Measurements from ENCODE around the gene SLC9A8. TPM values are rescaled to one million over a fixed set of nuclear protein-coding genes. Genes with fewer than 3 reads are reported as not detected.

SLC9A8 gene
- polyA plus RNA-seq, 10 donors = 3.9 to 7.1 (median 5.2) TPM

DNA sequence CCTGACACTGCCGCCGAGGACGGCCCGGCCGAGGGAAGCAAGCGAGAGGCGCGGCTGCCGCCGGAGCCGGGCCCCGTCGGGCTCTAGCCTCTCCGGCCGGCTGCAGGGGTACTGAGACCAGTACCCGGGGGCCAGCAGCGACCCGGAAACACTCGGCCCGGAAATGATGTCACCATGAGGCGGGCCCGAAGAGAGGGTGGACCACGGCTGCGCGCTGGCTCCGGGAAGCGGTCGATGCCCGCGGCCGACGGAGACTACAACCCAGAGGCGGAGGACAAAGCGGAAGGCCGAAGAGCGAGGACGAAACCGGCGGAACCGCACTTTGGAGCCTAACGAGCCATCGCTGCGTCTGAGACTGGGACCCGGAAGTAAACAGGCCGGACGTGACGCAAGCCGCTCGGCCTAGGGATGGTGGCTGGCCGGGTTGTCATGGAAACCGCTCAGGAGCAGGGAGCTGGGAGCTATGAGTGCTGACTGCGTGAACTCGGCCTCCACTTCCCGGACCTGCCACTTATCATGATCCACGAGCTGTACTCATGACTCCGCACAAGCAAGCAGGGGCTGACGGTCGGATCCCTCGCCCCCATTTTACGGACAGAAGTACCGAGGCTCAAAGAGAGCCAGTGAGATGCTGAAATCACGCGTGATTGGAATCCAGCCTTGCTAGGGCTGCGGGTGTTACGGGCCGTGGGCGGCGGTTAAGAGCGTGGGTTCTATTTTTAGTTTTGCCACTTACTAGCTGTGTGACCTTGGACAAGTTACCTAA is 102.9 kb downstream of the SLC9A8 start, which contains the start of gene SPATA2:
TSS of gene SPATA2 (minus strand) at position 150 of the 766 bp plus-strand sequence. CDS start 7,039 bp downstream, outside the sequence.
- DNase-seq = peak; percentile 93 to 98 (median 94)

DNA sequence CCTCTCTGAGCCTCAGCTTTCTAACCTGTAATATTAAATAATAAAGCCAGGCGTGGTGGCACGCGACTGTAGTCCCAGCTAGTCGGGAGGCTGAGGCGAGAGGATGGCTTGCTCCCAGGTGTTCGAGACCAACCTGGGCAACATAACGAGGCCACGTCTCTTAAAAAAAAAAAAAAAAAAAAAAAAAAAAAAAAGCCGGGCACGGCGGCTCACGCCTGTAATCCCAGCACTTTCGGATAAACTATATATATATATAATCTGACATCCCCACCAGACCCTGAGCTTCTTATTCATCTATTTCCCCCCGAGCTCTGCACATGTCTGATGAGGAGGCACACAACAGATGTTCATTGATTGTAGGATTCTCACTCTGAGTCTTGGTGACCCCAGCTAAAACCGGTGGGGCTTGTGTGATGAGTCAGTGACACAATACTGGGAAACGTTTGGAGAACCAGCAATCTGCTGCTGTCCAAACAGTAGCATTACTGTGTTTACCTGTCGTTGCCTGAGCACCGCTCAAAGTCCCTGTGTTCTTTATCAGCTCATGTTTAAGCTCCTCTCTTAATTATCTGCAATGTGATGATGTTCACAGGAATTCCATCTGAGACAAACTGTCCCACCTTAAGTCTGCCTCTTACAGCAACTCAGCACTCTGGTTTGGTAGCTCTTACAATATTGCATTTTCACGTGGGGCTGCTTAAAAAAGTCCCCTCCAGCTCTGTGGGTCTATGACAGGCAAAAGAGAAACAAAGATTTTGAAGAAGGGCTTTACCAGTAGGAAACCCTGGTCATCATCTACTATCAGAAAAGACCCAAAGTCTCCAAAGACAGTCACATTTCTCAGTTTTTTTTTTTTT is 103.7 kb downstream of the SLC9A8 start:
- DNase-seq = no peak

DNA sequence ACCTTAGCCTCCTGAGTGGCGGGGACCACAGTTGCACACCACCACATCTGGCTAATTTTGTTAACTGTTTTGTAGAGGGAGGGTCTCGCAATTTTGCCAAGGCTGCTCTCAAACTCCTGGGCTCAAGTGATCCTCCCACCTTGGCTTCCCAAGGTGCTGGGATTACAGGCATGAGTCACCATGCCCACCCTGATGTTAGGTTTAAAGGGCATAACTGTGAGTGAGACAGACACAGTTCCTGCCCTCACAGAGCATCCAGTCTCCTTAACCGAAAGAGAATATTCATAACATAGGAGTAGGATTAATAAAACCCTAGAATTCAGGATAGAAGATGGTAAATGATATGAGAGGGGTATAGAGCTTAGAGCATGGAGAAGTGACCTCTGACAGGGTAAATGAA is 105.8 kb downstream of the SLC9A8 start:
- DNase-seq = no peak

DNA sequence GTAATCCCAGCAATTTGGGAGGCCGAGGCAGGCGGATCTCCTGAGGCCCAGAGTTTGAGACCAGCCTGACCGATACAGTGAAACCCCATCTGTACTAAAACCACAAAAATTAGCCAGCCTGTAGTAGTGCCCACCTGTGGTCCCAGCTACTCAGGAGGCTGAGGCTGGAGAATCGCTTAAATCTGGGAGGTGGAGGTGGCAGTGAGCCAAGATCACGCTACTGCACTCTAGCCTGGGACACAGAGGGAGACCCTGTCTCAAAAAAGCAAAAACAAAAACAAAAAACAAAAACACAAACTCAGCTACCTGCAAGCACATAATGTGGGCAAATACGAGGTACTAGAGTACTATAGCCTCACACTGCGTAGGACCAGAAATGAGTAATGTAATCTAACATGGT is 106.4 kb downstream of the SLC9A8 start:
- no peak for DNase-seq

DNA sequence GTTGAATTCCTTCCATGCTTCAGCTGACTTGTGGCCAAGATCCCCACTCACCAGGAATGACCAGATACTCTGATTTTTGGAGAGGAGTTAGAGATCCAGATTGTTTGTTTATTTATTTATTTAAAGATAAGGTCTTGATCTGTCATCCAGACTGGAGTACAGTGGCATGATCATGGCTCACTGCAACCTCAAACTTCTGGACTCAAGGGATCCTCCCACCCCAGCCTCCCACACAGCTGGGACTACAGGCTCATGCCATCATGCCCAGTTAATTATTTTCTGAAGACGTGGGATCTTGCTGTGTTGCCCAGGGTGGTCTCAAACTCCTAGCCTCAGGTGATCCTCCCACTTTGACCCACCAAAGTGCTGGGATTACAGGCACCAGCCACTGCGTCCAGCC is 106.8 kb downstream of the SLC9A8 start:
- no peak for DNase-seq

DNA sequence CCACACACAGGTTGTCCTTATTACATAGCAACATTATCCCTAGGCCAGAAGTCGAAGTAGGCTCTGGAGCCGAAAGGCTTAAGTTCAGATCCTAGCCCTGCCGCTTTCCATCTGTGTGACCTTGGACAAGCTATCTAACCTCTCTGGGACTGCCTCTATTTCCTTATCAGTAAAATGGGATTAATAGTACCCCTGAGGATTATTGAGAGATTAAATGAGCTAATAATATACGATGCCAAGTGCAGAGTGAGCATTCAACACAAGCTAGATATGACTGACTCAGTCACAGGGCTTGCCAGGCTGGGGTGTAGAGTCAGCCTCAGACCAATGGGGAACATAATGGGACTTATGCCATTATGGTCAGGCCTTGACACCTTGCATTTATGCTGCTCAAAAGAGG is 111.6 kb downstream of the SLC9A8 start:
- no peak for DNase-seq

DNA sequence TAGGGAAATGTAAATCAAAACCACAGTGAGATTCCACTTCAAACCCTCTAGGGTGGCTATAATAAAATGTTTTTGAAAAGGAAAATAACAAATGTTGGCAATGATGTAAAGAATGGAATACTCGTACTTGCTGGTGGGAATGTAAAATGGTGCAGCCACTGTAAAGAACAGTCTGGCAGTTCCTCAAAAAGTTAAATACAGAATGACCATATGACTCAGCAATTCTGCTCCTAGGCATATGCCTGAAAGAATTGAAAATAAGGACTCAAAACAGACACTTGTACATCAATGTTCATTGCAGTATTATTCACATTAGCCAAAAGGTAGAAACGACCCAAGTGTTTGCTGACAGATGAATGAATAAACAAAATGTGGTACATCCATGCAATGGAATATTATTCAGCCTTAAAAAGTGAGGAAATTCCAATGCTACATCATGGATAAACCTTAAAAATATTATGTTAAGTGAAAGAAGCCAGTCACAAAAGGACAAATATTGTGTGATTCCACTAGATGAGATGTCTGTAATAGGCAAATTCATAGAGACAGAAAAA is 113.3 kb downstream of the SLC9A8 start:
- no peak for DNase-seq

DNA sequence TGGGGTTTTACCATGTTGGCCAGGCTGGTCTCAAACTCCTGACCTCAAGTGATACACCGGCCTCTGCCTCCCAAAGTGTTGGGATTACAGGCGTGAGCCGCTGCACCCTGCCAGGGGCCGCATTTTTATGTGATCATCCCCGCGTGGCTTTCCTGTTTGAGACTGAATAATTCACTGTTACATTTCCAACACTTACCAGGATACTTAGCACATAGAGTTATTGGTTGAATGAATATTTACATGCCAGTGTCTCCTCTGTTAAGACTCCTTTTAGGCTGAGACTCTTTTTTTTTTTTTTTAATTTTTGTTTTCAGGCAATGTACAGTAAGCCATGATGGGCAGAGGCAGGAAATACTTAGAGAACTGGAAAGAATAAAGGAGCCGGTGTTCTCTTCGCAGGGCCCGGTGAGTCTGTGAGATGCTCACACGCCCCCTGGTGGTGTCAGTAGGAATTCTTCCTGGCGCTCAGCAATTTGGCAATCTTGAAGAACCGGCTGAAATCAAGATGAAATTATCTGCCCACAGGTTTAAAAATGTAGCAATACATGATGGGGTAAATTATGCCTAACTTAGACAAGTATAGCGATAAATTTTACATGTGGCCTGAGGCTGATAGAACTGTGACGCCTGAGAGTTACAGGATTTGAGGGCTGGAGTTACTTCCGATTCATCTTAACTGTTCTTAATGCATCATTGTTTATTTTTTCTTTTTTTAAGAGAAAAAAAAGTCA is 115.9 kb downstream of the SLC9A8 start:
- DNase-seq = peak; percentile 68 to 88 (median 82)

DNA sequence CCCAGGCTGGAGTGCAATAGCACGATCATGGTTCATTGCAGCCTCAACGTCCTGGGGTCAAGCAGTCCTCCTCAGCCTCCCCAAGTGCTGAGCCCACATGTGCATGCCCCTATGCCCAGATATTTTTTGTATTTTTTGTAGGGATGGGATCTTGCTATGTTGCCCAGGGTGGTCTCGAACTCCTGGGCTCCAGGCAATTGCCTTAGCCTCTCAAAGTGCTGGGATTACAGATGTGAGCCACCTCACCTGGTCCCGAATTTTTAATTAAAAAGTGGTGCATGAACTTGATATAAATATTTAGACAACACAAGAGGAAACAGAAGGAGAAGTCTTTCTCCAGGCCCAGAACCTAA is 116.5 kb downstream of the SLC9A8 start:
- DNase-seq = no peak

DNA sequence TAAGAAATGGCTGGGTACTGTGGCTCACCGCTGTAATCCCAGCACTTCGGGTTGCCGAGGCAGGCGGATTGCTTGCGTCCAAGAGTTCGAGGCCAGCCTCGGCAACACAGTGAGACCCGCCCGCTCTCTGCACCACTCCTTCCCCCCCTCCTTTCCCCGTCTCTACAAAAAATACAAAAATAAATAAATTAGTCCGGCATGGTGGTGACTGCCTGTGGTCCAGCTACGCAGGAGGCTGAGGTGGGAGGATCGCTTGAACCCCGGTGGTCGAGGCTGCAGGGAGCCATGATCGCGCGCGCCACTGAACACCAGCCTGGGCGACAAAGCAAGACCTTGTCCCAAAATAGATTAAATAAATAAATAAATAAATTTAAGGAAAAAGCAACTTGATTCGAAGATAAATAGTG is 123.1 kb downstream of the SLC9A8 start:
- no peak for DNase-seq

DNA sequence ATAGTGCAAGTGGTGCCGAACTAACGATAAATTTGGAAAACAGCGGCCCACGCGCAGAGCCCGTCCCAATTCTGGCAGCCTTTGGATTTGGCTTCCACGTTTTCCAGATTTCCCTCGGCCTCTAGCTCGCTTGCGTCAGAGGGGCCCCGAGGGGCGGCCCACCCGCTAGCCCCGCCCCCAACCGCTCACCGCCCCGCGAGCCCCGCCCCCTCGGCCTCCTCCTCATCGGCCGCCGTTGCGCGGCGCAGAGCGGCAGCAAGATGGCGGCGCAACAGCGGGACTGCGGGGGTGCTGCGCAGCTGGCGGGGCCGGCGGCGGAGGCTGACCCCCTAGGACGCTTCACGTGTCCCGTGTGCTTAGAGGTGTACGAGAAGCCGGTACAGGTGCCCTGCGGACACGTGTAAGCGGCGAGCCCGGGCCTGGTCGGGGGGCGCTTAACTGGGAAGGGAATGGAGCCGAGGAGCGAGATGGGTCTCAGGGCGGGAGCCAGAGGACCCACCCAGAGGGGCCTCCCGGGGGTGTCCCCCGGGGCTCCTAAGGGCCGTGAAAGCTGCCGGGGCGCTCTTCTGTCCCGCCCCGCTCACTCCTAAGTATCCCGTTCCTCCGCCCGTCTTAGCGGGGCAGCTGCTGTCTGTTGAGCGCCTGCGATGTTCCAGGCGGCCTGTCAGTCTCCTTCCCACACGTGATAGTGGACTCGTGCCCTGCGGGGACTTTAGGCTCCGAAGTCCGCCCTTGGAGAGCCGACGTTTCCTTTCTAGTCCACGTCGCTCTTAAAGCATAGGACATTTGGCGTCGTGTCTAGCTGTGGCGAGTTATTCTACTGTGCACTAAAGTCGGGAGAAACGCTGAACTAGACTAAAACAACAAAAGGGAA is 123.8 kb downstream of the SLC9A8 start, which contains the start of gene RNF114:
TSS of gene RNF114 (plus strand) at position 245 of the 874 bp plus-strand sequence. CDS start at position 261, 16 bp downstream.
- DNase-seq = peak; percentile 92 to 96 (median 95)

DNA sequence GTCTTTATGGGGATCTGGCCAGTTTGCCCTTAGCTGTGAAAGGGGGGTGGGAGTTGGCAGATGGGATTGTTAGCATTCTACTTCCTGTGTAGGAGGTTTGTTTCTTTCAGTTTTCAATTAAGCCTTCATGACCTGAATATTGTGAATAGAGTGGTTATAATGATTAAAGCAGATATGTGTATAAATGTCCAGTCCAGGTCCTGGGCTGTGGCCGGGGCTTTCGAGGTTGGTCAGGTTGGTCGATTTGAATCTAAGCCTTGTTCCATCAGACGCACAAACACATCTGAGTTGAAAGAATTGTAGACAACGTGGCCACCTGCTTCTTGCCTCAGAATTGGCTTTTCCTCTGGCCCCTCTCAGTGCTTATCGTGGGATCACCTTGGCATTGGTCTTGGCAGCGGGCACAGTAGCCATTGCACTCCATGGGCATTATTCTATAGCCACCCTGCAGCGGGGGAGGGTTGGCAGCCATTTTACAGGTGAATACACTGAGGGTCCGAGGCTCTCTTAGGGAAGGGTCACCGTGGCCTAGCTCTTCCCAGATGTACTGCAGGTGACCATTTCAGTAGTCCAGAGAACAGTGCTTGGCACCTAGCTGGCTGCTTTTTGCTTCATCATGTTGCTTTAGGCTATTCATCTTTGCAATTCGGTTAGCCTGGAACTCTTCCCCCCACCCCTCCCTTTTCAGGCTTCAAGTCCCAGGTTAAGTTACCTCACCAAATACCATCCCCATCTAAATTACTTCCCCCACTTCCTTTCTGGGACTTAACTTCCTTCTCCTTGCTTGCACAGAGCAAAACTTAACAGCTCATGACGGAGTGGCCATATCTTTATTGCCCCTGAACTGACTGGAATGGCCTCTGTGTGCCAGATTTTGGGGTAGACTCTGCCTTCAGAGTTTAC is 124.7 kb downstream of the SLC9A8 start:
- DNase-seq = peak in 1 of 3 donors; percentile 21

DNA sequence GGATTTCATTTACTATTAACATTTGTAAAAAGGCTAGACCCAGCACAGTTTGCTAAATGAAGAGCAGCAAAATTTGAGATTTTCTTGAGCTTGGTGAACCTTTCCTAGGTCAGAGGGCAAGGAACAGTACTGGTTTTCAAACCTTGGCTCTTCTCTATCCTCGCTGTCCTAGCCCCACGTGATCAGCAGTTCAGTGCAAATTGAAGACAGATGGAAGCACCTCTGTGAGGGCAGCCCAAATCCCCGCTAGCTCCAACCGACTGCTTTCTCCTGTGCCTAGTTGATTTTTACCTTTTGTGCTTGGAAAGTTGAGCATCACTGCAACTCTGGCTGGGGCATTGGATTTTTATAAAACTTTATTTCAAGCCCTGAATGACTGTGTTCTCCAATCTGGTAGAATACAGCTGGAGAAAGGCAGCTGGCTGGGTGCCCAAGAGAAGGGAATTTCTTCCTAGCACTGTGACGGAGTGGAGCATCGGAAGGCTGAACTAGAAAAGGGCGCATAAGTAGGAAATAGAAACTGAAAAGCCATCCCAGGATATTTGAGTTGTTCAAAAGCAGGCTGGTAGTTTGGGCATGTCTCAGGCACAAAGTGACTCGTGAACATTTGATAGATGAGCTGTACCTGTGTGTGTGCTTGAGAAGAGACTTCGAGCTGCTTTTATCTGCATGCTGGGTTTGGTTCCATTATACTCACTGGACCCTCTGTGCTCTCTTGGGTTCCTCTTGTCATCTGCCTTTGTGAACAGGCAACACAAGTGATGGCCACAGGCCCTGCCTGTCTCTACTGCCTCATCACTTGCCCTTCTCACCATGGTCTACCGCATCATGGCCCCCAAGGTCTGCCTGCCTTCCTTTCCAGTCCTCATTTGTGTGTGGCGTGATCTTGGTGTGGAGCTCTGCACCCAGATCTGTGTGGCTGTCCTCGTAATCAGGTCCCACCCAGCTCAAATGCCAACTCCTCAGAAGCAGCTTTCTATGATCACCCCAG is 125.8 kb downstream of the SLC9A8 start:
- peak; percentile 62 to 84 (median 80) for DNase-seq

DNA sequence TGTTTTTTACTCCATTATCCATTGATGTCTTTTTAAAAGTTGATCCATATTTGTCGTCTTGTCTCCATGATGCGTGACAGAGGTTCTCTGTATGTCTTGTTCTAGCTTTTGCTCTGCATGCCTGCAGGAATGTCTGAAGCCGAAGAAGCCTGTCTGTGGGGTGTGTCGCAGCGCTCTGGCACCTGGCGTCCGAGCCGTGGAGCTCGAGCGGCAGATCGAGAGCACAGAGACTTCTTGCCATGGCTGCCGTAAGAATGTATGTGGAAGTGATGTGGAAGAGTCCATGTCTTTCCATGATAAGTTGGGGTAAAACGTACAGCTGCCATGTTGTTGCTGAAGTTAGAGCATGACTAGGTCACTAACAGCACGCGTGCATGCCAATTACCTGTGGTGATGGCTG is 128.8 kb downstream of the SLC9A8 start:
- DNase-seq = no peak

All from muscle of back (tissue), 11 donors.